Epithelial cell of prostate (primary cell): Measurements from ENCODE around the gene HES6.

ENCODE experiments used
- DNase-seq: peaks from one replicate; pipeline ENCODE4 v3.0.0-alpha.2; 2011; ENCODE audit warnings: low read depth, low spot score
- H3K27ac ChIP-seq: fragments of 450-650 bp; 2 replicates; pipeline ENCODE4 v1.5.1; 2017; ENCODE audit warnings: mild to moderate bottlenecking

HES6 gene

DNA sequence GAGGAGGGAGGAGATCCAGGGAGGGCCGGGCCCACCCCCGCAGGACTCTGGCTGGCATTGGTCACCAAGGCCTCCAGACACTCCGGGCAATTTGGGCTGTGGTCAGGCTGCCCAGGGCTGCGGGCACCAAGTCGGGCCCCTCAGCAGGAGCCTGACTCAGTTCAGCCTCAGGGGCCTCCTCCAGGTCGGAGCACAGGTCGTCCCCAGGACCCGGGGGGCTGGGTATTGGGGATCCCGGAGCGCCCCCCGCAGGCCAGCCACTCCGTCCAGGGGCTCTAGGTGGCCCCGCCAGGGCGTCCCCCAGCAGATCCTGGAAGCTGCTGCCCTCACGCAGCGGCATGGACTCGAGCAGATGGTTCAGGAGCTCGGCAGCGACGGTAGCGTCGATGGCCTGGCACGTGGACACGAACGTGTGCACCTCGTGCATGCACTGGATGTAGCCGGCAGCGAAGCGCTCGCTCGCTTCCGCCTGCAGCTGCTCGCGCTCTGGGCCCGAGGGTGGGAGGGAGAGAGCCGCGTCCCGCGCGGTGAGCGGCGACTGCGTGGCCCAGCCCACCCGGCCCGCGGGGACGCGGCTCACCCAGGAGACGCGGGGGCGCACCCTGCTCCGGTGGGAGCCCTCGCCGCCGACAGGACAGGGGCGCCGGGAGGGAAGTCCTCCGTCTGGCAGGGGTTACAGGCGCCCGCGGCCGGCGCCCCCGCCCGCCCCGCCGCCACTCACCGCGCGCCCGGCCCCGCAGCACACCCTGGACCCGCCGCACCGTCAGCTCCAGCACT is 884 bp downstream of the HES6 start:
- H3K27ac ChIP-seq: no peak overlapping the region
- no peak for DNase-seq

DNA sequence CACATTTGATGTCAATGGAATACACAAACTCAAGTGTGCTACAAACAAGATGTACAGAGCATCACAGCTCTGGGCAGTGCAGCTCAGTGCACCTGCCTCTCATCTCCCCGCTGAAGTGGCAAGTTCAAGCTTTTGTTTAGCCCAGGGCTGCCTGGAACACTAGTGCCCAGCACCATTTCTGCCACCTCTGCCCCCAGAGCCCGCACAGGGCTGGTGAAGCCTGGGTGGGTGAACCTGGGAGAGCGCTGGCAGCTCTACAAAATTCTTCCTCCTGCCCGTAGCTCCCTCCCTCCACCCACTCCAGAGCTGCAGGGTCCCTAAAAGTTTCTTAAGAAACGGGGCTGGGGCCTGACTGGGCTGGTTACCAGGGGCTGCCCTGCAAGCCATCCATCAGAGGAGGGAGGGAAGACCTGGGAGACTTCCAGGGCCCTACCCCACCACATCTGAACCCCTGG is 1.5 kb downstream of the HES6 start:
- H3K27ac ChIP-seq: no peak overlapping the region
- no peak for DNase-seq

DNA sequence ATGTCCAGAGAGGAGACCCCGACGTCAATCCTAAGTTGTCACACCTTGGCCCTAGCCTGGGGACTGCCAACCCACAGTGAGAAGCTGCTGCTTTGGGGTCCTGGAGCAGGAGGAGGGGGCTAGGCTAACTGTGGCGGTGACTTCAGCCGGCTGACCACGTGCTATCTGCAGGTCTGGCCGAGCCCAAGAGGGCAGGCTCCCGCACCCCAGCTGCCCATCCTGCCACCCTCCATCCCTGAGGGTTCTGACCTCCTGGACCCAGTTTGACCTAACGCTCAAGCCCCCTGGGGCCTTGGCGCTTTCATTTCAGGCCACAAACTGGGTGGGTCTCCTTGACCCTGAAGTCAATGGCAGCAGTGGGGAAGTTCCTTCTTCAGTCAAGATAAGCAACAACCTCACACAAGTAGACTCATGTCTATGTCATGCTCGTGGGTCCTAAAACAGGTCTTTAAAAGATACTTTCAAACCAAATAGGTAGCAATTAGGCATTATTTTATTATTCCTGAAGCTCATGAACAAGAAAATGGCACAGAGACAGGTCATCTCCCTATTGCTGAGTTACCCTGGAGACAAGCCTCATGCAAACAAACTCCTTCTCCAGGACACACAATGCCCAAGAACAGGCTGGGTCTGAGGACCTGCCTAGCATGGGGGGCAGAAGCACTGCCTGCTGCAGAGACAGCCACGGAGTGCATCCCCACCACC is 2.3 kb downstream of the HES6 start:
- no peak overlapping the region for H3K27ac ChIP-seq
- no peak for DNase-seq

DNA sequence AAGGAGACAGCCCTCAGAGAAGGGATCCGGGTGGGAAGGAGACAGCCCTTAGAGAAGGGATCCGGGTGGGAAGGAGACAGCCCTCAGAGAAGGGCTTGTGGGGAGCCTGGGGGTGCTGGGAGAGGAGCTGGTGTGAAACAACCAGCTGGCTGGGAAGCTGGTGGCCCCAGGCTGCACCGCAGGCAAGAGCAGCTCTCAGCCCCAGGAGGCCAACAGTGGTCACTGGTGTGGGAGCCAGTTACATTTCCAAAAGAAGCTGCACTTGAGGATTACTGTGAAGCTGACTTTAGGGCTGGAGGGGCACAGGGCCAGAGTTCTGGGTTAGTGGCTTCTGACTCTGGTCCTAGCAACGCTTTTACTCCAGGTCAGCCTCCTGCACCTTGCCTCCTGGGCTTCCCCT is 3.3 kb downstream of the HES6 start:
- no peak overlapping the region for H3K27ac ChIP-seq
- DNase-seq: no peak

DNA sequence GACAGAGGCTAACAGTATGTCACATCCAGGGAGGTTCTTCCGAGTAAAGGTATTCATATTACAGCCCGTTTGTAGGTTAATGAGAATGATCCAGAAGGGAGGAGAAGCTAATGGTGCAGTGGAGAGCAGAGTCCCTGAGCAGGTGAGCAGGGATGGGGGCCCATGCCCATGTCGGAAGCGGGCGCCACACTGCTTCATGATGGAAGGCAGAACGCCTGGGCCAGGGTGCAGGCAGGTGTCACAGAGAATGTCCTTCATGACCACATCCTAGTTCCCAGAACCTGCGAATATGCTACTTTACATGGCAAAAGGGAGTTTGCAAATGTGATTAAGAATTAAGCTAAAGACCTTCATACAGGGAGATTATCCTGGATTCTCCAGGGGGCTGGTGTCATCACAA is 4.0 kb downstream of the HES6 start:
- H3K27ac ChIP-seq: no peak overlapping the region
- DNase-seq: no peak

DNA sequence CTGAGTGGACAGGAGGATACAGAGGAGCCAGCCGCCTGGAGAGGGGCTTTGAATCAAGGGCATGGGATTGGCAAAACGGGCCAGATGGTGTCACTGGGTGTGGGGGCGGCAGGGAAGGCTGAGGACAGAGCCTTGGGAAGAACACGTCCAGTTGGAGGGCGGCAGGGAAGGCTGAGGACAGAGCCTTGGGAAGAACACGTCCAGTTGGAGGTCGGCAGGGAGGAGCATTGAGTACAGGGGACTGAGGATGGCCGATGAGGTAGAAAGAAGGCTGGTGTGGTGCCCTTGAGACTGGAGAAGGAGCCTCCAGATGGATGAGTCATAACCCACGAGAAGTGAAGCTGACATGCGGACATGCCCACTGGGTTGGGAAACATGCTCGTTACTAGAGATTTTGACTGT is 4.5 kb downstream of the HES6 start:
- no peak overlapping the region for H3K27ac ChIP-seq
- no peak for DNase-seq

DNA sequence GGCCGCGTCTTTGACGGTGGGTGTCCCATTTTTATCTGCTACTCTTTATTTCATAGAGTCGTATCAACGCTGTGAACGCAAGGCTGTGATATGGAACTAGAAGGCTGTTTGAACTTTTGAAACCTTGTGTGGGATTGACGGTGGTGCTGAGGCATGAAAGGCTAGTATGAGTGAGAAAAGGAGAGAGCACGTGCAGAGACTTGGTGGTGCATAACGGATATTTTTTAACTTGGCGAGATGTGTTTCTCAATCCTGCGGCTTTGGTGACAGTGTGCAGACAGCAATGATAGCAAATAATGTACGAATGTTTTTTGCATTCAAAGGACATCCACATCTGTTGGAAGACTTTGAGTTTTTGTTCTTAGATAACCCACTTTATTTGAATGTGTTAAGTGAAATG is 6.2 kb downstream of the HES6 start:
- H3K27ac ChIP-seq: no peak overlapping the region
- DNase-seq: no peak

DNA sequence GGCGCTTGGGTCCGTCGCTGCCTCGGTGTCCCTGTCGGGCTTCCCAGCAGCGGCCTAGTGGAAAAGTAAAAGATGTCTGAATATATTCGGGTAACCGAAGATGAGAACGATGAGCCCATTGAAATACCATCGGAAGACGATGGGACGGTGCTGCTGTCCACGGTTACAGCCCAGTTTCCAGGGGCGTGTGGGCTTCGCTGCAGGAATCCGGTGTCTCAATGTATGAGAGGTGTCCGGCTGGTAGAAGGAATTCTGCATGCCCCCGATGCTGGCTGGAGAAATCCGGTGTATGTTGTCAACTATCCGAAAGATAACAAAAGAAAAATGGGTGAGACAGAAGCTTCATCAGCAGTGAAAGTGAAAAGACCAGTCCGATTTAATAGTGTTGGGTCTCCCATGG is 8.0 kb downstream of the HES6 start:
- no peak overlapping the region for H3K27ac ChIP-seq
- no peak for DNase-seq

DNA sequence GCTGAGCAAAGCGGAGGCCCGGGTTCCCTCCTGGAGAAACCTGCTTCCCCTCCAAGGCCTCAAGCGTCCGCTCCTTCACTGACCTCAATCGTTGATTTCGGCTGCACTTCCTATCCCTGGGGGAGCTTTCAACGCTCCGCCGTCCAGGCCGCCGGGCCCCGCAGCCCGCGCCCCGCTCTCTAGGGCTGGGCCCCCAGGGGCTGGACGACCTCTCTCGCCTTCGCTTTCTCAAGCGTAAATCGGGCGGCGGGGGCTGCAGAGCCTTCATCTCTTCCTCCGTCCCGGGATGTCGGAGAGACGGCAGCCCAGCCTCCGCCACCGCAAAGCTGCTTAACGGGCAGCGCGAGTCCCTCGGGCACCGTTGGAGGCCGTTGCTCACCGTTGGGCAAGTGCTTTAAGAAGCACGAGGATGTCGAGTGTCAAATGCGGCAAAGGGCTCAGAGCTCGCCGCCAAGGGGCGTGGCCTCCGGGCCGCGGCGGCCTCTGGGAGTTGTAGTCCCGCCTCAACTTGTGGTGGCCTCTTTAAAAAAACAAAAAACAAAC is 8.5 kb downstream of the HES6 start:
- DNase-seq: no peak
- H3K27ac ChIP-seq: no peak overlapping the region

DNA sequence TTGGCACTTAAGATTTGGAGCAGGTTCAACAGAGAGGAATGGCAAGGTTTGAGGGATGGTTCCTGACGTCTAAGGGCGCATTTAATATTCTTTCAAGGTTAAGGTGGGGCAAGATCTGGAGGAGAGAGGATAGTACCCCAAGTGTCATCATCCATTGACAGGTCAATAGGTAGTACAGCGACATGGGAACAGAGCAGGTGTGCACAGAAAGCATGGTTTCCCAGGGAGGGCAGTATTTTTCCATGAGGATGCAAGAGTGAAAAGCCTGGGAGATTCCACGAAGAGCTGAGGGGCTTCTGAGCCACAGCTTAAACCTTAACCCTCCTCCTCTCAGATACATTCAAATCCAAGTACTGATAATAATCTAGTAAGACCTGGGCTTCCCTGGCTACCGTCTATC is 9.1 kb downstream of the HES6 start:
- H3K27ac ChIP-seq: no peak overlapping the region
- DNase-seq: no peak

DNA sequence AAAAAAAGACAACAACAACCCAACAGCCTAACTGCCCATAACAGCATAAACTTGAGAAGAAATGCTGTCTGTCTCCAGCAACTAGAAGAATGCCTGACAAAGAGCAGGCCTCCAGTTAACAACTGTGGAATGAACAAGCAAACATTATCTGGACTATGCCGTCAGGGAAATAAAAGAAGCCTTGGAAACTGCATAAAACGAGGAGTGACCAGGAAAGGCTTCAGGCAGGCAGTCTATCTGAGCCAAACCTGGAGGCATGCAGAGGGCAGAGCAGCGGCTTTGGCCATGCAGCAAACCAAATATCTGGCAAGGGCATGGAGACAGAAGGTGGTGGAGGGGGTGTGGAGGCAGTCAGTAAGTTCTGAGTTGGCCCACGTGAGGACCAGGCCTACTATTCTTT is 11.1 kb downstream of the HES6 start:
- DNase-seq: no peak
- H3K27ac ChIP-seq: no peak overlapping the region

DNA sequence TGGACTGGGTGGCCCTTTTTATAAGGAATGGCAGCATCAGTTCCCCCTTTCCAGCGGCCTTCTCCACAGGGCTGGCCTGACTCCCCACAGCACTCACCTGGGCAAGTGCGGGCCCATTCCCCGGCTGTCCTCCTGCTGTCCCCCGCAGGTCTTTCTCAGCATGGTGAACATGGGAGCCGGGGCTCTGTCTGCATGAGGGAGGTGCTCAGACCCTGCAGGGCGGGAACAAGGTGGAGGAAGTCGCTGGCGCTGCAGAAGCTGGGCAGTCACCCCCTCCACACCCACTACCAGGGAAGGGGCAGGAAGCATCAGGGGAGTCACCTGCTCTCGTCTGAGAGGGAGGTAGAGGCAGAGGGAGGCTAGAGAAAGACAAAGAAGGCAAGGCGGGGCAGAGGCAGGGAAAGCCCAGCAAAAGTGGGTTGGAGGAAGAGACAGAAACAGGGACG is 12.2 kb downstream of the HES6 start:
- DNase-seq: no peak
- H3K27ac ChIP-seq: no peak overlapping the region

DNA sequence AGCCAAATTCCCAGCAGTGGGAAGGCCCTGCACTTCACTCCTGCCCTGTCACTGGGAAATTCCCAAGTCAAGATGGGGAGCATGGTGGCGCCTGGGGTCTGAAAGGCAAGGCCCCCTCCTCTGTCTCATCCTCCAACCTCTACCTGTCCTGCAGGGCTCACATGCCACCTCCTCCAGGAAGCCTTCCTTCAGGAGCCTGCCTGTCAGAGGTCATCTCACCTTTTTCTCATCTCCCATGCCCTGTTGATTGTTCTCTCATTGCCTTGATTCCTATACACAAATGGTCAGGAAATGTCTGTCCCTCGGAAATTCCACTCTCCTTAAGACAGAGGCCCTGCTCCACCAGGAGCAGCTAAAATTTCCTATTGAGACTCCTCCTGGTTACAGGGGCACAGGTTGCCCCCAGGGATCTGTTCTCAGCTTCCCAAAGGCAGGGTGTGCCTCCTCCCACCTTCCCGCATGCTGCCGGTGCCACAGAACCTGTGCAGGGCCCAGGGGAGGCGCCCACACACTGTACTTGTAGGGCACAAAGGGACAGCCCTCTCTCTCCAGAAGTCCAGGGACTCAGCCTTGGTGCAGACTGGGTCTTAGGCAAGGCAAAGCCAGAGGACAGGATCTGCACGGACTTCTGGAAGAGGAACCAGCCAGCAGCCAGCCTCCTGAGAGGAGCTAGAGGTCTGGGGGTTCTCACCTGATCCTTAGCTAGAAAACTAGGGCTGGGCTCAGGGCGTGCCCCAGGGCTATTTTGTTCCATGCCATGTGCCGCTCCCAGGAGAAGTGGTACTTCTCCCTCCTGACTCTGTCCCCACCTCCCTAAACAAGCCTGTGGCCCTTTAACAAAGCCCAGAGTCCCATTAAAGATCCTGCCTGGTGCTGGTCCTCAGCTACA is 12.9 kb downstream of the HES6 start:
- no peak overlapping the region for H3K27ac ChIP-seq
- no peak for DNase-seq

DNA sequence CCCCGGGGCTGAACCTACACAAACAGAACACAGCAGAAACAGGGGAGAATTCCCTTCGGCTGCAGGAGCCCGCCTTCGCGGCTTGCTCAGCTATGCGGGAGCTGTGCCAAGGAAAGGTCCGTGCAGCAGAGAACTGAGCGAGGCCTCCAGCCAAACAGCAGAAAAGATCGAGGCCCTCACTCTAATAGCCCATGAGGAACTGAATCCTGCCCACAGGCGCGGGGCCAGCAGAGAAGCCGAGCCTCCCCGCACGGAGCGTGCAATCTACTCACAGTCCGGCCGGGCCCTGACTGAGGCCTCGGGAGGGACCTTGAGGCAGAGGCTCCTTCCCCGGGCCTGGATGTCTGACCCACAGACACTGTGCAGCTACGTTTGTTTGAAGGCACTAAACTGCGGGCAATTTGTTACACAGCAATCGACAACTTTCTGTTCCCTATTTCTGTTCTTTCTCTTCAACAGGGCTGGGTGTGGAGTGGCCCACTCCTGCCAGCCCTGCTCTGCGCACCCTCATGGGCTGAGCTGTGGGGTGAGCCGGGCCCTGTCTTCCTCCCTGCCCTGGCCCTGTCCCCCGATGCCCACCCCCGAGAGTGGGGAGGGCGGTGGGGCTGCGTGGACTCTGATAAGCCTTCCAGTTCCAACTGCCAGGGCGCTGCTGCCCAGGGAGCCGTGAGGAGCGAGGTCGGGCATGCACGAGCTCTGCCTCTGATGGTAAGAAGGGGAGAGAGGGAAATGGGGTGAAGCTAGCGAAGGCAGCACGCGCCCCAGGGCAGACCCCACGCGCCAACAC is 13.7 kb downstream of the HES6 start:
- H3K27ac ChIP-seq: no peak overlapping the region
- no peak for DNase-seq

DNA sequence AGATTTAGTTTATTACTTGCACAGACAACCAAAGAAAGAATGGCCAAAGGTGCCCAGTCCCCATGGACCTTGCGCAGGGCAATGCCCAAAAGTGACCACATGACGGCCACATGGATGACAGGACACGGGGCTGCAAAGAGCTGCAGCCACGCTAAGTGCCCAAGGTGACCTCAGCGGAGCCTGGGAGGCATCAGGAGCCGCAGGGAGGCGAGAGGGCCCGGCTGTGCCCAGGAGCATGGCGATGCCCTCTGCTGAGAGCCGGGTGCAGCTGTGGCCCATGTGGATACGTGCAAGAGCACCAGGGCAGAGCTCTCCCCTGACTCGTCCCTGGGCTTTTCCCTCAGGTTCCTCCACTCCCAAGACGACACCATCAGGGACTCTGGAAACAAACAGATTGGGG is 14.7 kb downstream of the HES6 start:
- DNase-seq: no peak
- no peak overlapping the region for H3K27ac ChIP-seq

DNA sequence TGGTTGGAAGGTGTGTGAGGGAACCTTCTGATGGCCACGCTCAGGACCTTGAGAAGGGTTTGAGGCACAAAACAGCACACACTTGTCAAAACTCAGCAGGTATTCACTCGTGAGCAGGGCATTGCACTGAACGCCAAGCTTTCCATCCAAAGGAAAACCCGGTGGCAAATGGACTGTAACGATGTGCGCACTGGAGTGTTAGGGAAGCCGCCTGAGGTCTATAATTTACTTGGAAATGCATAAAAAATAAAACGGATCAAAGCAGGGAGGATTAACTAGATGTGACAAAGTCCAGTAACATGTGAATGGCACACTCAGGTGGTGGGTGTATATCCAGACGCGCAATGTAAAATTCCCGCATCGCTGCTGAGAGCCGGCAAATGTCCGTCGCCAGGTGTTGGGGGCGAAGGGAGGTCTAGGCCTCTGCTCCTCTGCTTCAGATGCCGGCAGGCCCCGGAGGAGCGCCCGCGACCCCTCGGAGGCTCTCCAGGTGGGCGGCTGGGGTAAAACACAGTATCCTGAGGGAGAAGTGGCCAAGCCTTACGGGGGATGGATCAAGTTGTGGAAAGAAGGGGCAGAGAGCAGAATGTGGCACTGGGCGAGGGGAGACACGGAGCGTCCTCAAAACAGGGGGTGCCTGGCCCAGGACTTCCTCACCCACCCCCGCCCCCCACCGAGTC is 15.3 kb downstream of the HES6 start:
- no peak overlapping the region for H3K27ac ChIP-seq
- no peak for DNase-seq

DNA sequence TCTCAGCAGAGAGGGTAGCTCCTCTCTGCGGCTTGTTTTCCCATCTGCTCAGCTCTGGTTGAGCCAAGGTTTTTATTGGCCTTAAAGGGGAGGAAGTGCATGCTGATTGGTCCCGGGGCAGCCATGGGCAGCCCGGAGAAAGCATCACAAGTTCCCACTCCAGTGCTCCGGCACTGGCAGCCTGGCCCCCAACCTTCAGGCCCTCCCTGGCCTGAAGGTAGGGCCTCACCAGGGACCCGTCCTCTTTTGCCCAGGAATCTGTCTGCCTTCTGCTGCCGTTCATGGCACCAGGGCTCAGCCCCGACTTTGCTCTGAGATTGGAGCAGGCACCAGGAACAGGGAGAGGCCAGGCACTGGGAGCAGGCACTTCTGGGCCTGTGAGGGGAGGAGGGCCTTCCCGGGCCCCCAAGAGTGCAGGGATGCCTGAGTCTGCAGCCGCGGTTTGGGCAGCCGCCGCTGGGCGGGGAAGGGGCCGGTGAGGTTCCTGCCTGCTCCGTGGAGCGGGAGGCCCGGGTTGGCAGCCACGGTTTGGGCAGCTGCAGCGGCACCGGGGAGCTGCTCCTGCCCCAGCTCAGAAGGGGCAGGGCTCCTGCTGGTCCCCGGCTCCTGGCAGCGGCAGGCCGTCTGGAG is 18.8 kb downstream of the HES6 start:
- DNase-seq: no peak
- no peak overlapping the region for H3K27ac ChIP-seq

DNA sequence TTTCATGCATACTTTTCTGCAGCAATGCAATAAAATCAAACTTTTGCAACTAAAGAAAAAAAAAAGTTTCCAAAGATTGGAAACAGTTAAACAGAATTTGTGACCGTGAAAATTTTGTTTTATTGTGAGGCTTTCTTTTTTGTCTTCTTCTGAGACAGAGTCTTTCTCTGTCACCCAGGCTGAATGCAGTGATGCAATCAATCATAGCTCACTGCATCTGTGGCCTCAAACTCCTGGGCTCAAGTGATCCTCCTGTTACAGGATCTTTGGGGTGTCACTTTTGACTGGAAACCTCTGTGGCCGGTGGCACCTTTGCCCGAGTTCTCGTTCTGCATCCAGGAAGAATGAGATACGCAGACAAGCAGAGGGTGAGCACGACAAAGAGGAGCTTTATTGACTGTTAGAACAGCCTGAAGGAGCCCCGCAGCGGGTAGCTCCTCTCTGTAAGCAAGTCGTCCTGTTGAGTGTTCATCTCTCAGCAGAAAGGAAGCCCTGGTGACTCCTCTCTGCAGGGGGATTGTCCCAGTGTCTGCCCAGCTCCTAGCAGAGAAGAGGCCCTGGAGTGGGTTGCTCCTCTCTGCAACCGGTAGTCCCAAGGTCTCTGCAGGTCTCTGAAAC is 19.5 kb downstream of the HES6 start:
- DNase-seq: no peak

More for the DNA sequence above, 19.5 kb downstream of the HES6 start:
- no peak overlapping the region for H3K27ac ChIP-seq
